IMR-90 (cell line): ENCODE measurements around the gene RBFOX2.

ENCODE experiments used
- CEBPB ChIP-seq: IDR thresholded peaks from 2 replicates; pipeline ENCODE4 v1.6.1; 2012; ENCODE audit warnings: low read depth, low read length, improper control_type of control experiment
- CHD1 ChIP-seq: IDR thresholded peaks from 2 replicates; pipeline ENCODE4 v1.6.1; 2012; ENCODE audit warnings: low read depth, low read length, improper control_type of control experiment
- CTCF ChIP-seq: conservative IDR thresholded peaks from 2 replicates; pipeline ENCODE4 v1.5.1; 2012; ENCODE audit warnings: mild to moderate bottlenecking, low read depth, low read length, improper control_type of control experiment
- FOS ChIP-seq: fragments of 150-350 bp; IDR thresholded peaks from 2 replicates; pipeline ENCODE4 v1.6.1; 2016; ENCODE audit warnings: low read depth, low read length
- MXI1 ChIP-seq: IDR thresholded peaks from 2 replicates; pipeline ENCODE4 v1.6.1; 2012; ENCODE audit warnings: low read depth, mild to moderate bottlenecking, low read length, moderate library complexity, borderline replicate concordance
- NFE2L2 ChIP-seq: fragments of 150-350 bp; IDR thresholded peaks from 2 replicates; pipeline ENCODE4 v1.6.1; 2016; ENCODE audit warnings: low read depth, mild to moderate bottlenecking, low read length
- POLR2A ChIP-seq: IDR thresholded peaks from 2 replicates; pipeline ENCODE4 v1.6.1; 2012; ENCODE audit warnings: mild to moderate bottlenecking, low read depth, low read length
- RAD21 ChIP-seq: IDR thresholded peaks from 2 replicates; pipeline ENCODE4 v1.6.1; 2012; ENCODE audit warnings: low read length, improper control_type of control experiment
- RCOR1 ChIP-seq: IDR thresholded peaks from 2 replicates; pipeline ENCODE4 v1.6.1; 2012; ENCODE audit warnings: mild to moderate bottlenecking, low read length, improper control_type of control experiment; ENCODE audit not compliant: insufficient replicate concordance
- RFX5 ChIP-seq: IDR thresholded peaks from 2 replicates; pipeline ENCODE4 v1.8.0; 2012; ENCODE audit warnings: low read depth, mild to moderate bottlenecking, low read length, moderate library complexity
- SMC3 ChIP-seq: fragments of 150-350 bp; IDR thresholded peaks from 2 replicates; pipeline ENCODE4 v1.6.1; 2016; ENCODE audit warnings: low read depth, mild to moderate bottlenecking, antibody characterized with exemption, low read length, moderate library complexity
- TF ChIP-seq, protein P1 (sequence below): fragments of 150-350 bp; IDR thresholded peaks from 2 replicates; pipeline ENCODE4 v1.6.1; 2017; ENCODE audit warnings: mild to moderate bottlenecking, antibody characterized with exemption, low read length, low read depth
- TF ChIP-seq, protein P2 (sequence below): fragments of 150-350 bp; IDR thresholded peaks from 2 replicates; pipeline ENCODE4 v1.6.1; 2016; ENCODE audit warnings: low read depth, mild to moderate bottlenecking, low read length, moderate library complexity, borderline replicate concordance

GRCh38 chr22:36075724-36076123 is 47.1 kb upstream of the RBFOX2 start:
- TF ChIP-seq RFX5 = no peak
- TF ChIP-seq CTCF = no peak
- no peak for TF ChIP-seq POLR2A
- no peak for TF ChIP-seq MXI1
- TF ChIP-seq, protein P1, sequence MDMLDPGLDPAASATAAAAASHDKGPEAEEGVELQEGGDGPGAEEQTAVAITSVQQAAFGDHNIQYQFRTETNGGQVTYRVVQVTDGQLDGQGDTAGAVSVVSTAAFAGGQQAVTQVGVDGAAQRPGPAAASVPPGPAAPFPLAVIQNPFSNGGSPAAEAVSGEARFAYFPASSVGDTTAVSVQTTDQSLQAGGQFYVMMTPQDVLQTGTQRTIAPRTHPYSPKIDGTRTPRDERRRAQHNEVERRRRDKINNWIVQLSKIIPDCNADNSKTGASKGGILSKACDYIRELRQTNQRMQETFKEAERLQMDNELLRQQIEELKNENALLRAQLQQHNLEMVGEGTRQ = no peak
- TF ChIP-seq RAD21 = no peak
- TF ChIP-seq FOS = no peak
- TF ChIP-seq CHD1 = no peak
- TF ChIP-seq, protein P2, sequence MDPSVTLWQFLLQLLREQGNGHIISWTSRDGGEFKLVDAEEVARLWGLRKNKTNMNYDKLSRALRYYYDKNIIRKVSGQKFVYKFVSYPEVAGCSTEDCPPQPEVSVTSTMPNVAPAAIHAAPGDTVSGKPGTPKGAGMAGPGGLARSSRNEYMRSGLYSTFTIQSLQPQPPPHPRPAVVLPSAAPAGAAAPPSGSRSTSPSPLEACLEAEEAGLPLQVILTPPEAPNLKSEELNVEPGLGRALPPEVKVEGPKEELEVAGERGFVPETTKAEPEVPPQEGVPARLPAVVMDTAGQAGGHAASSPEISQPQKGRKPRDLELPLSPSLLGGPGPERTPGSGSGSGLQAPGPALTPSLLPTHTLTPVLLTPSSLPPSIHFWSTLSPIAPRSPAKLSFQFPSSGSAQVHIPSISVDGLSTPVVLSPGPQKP = no peak
- TF ChIP-seq RCOR1 = no peak
- TF ChIP-seq CEBPB = no peak
- TF ChIP-seq SMC3 = no peak
- TF ChIP-seq NFE2L2 = no peak
